NCI-H2081 (cell line): ENCODE data around the gene BRAT1.
"Not testable (repeated sequence)": the region's sequence is repeated elsewhere in the genome, so short reads cannot be mapped to it uniquely, and the experiment has no call there.

Source experiments
- DNase-seq, 2 experiments: peaks; one replicate each; lab custom pipeline; 2025; lab: John Stamatoyannopoulos, UW

Gene BRAT1

GRCh38 chr7:2555121-2556052 lies at the start of gene BRAT1:
Gene BRAT1 (minus strand): TSS chr7:2555524. CDS start chr7:2554431, 1,093 bp downstream.
- peak; percentile 92 to 94 for DNase-seq

- peak; percentile 76 to 91 for DNase-seq
Measured at GRCh38 chr7:2604608-2605174, 49.4 kb upstream of the BRAT1 start.

GRCh38 chr7:2603044-2603965 lies 48.0 kb upstream of the BRAT1 start:
- no peak for DNase-seq

GRCh38 chr7:2602406-2603043 lies 47.2 kb upstream of the BRAT1 start:
- no peak for DNase-seq

- DNase-seq, result no peak
Measured at GRCh38 chr7:2601907-2602306, 46.6 kb upstream of the BRAT1 start.

GRCh38 chr7:2601065-2601464 lies 45.7 kb upstream of the BRAT1 start:
- DNase-seq, result no peak

GRCh38 chr7:2598154-2598823 lies 43.0 kb upstream of the BRAT1 start:
- DNase-seq, result no peak

GRCh38 chr7:2597273-2597640 lies 41.9 kb upstream of the BRAT1 start:
- DNase-seq, result no peak

GRCh38 chr7:2596464-2597272 lies 41.3 kb upstream of the BRAT1 start:
- DNase-seq, result no peak

GRCh38 chr7:2595258-2595860 lies 40.0 kb upstream of the BRAT1 start:
- no peak for DNase-seq

- no peak for DNase-seq
Measured at GRCh38 chr7:2594599-2594998, 39.3 kb upstream of the BRAT1 start.

- no peak for DNase-seq
Measured at GRCh38 chr7:2593036-2593727, 37.9 kb upstream of the BRAT1 start.

- DNase-seq, result no peak
Measured at GRCh38 chr7:2592375-2592865, 37.1 kb upstream of the BRAT1 start.

- not testable (repeated sequence) for DNase-seq
Measured at GRCh38 chr7:2589941-2590340, 34.6 kb upstream of the BRAT1 start.

GRCh38 chr7:2589341-2589740 lies 34.0 kb upstream of the BRAT1 start:
- DNase-seq, result no peak

- DNase-seq, result no peak
Measured at GRCh38 chr7:2587778-2588177, 32.5 kb upstream of the BRAT1 start.

- no peak for DNase-seq
Measured at GRCh38 chr7:2587134-2587533, 31.8 kb upstream of the BRAT1 start.

GRCh38 chr7:2586326-2587020 lies 31.1 kb upstream of the BRAT1 start:
- no peak for DNase-seq

GRCh38 chr7:2585446-2585845 lies 30.1 kb upstream of the BRAT1 start:
- peak in 1 of 2 experiments; percentile 48 for DNase-seq
